ENCODE data around the gene FDXR. TPM values are rescaled to one million over a fixed set of nuclear protein-coding genes. Genes with fewer than 3 reads are reported as not detected.
A peak's percentile ranks its signal among the peaks of the same experiment; 100 is the strongest.

FDXR gene
- polyA plus RNA-seq, 3 donors = 2.5 to 7.3 (median 6.2) TPM

DNA sequence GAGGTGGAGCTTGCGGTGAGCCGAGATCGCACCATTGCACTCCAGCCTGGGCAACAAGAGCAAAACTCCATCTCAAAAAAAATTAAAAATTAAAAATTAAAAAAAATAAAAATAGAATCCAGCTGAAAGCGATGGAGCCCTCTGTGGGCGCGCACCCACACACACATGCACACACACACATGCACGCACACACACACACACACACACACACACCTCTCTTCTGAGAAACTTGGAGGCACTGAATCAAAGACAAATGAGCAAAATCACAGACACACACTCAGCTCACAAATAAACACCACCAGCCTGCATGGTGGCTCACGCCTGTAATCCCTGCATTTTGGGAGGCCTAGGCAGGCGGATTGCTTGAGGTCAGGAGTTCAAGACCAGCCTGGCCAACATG lies 30.2 kb upstream of the FDXR start:
- Mint-ChIP-seq H3K4me1 (peaks cover 2% of the 10 kb centered on the region), H3K27ac (no peak overlapping the region), H3K27me3 (ENCODE audit: low read depth in 3 of 3) (peaks cover 25 to 47% (median 35%) of the 10 kb centered on the region in 3 donors), H3K9me3 (peaks cover 0 to 5% (median 2%) of the 10 kb centered on the region in 7 donors), H3K36me3 (no peaks in the 10 kb centered on the region), H3K4me3 (no peak overlapping the region)
- H3K27ac ChIP-seq (ENCODE audit: low read depth in 1 of 2, low read length in 2 of 2) = no peak overlapping the region
- intact Hi-C loops (cut with micrococcal nuclease) = no loop called here
- H3K79me2 ChIP-seq (ENCODE audit: insufficient read depth, low read length) = no peaks in the 10 kb centered on the region
- H3K27me3 ChIP-seq (ENCODE audit: control insufficient read depth in 2 of 2, insufficient read depth in 2 of 2, low read length in 2 of 2) = peaks cover 0 to 19% of the 10 kb centered on the region in 2 donors
- no peak overlapping the region for H3K4me2 ChIP-seq (replicated peaks; ENCODE audit: extremely low read depth, low read length, poor library complexity, severe bottlenecking)
- 93% methylated on average over 4 of the region's 9 CpGs for WGBS (ENCODE audit: insufficient coverage)
- no peak for DNase-seq
- TF ChIP-seq CTCF (IDR thresholded peaks at IDR 0.05) = no peak
- H4K20me1 ChIP-seq (ENCODE audit: insufficient read depth, low read length) = no peaks in the 10 kb centered on the region
- no peaks in the 10 kb centered on the region for H3K4me1 ChIP-seq (ENCODE audit: control insufficient read depth in 1 of 2, insufficient read depth in 2 of 2, low read length in 2 of 2)
- H3K9me3 ChIP-seq (replicated peaks in 1 of 2; ENCODE audit: control insufficient read depth in 1 of 2, insufficient read depth in 1 of 2, low read length in 2 of 2) = no peaks in the 10 kb centered on the region
- no peak overlapping the region for H2AFZ ChIP-seq (ENCODE audit: insufficient read depth, low read depth, low read length, poor library complexity, severe bottlenecking)
- no peak overlapping the region for H3K9ac ChIP-seq (ENCODE audit: insufficient read depth, low read length, poor library complexity, severe bottlenecking)
- no peaks in the 10 kb centered on the region for H3K36me3 ChIP-seq (replicated peaks in 1 of 2; ENCODE audit: control insufficient read depth in 1 of 2, insufficient read depth in 2 of 2, low read length in 2 of 2)
- no peak overlapping the region for H3K4me3 ChIP-seq (replicated peaks in 1 of 3; ENCODE audit: low read depth in 2 of 3, low read length in 3 of 3)

GRCh38 chr17:74901353-74902135 lies 28.8 kb upstream of the FDXR start:
- Histone ChIP-seq H3K27ac (ENCODE audit: low read depth in 1 of 2, low read length in 2 of 2) (no peak overlapping the region), H3K4me3 (replicated peaks in 1 of 3; ENCODE audit: low read depth in 2 of 3, low read length in 3 of 3) (no peak overlapping the region), H3K27me3 (ENCODE audit: control insufficient read depth in 2 of 2, insufficient read depth in 2 of 2, low read length in 2 of 2) (peaks cover 0 to 20% of the 10 kb centered on the region in 2 donors), H3K36me3 (replicated peaks in 1 of 2; ENCODE audit: control insufficient read depth in 1 of 2, insufficient read depth in 2 of 2, low read length in 2 of 2) (no peaks in the 10 kb centered on the region), H3K4me2 (replicated peaks; ENCODE audit: extremely low read depth, low read length, poor library complexity, severe bottlenecking) (no peak overlapping the region), H3K9me3 (replicated peaks in 1 of 2; ENCODE audit: control insufficient read depth in 1 of 2, insufficient read depth in 1 of 2, low read length in 2 of 2) (no peaks in the 10 kb centered on the region), H2AFZ (ENCODE audit: insufficient read depth, low read depth, low read length, poor library complexity, severe bottlenecking) (no peak overlapping the region), H3K79me2 (ENCODE audit: insufficient read depth, low read length) (no peaks in the 10 kb centered on the region), H4K20me1 (ENCODE audit: insufficient read depth, low read length) (no peaks in the 10 kb centered on the region), H3K4me1 (ENCODE audit: control insufficient read depth in 1 of 2, insufficient read depth in 2 of 2, low read length in 2 of 2) (no peaks in the 10 kb centered on the region), H3K9ac (ENCODE audit: insufficient read depth, low read length, poor library complexity, severe bottlenecking) (no peak overlapping the region)
- H3K27me3 Mint-ChIP-seq (ENCODE audit: low read depth in 3 of 3) = peaks cover 27 to 50% (median 34%) of the 10 kb centered on the region in 3 donors
- no peak for DNase-seq
- TF ChIP-seq CTCF (IDR thresholded peaks at IDR 0.05) = no peak
- peaks cover 0 to 5% (median 2%) of the 10 kb centered on the region in 7 donors for H3K9me3 Mint-ChIP-seq
- H3K36me3 Mint-ChIP-seq = no peaks in the 10 kb centered on the region
- peak overlapping the region in 1 of 2 donors; percentile 50 for H3K4me3 Mint-ChIP-seq
- H3K4me1 Mint-ChIP-seq = peaks cover 2% of the 10 kb centered on the region
- intact Hi-C loops (cut with micrococcal nuclease) = no loop called here
- WGBS (ENCODE audit: insufficient coverage) = 41% methylated on average over 7 of the region's 14 CpGs
- H3K27ac Mint-ChIP-seq = no peak overlapping the region
